Mesothelial cell of epicardium (in vitro differentiated cells): ENCODE data around the gene SMIM24. TPM values are rescaled to one million over a fixed set of nuclear protein-coding genes. Genes with fewer than 3 reads are reported as not detected.

Experiments
- DNase-seq, 2 experiments: peaks; one replicate each; pipeline ENCODE4 v3.0.0; 2021; ENCODE audit warnings: low spot score in 2 of 2; ENCODE audit not compliant: unreplicated experiment in 2 of 2
- H3K27ac Mint-ChIP-seq: 2 replicates; pipeline ENCODE4 v1.8.0; 2021; ENCODE audit warnings: mixed read lengths
- H3K27me3 Mint-ChIP-seq: 2 replicates; pipeline ENCODE4 v1.8.0; 2021; ENCODE audit warnings: low read depth, mixed read lengths
- H3K36me3 Mint-ChIP-seq: 2 replicates; pipeline ENCODE4 v1.8.0; 2021; ENCODE audit warnings: mixed read lengths
- H3K4me1 Mint-ChIP-seq: 2 replicates; pipeline ENCODE4 v1.8.0; 2021; ENCODE audit warnings: mixed read lengths
- H3K4me3 Mint-ChIP-seq: 2 replicates; pipeline ENCODE4 v1.8.0; 2021; ENCODE audit warnings: mild to moderate bottlenecking, moderate library complexity, mixed read lengths
- H3K9me3 Mint-ChIP-seq: 2 replicates; pipeline ENCODE4 v1.8.0; 2021; ENCODE audit warnings: mixed read lengths
- CTCF ChIP-seq: fragments of 200-600 bp; sonication (generic); IDR thresholded peaks from one replicate; pipeline ENCODE4 v1.5.0; 2021; ENCODE audit warnings: antibody characterized with exemption; ENCODE audit not compliant: unreplicated experiment
- total RNA-seq: library from RNA; stranded (reverse); gene quantifications from 3 replicates; pipeline ENCODE4 v1.2.1, GENCODE V29; 2021

The SMIM24 gene
- total RNA-seq, 1 donor from 2014 or later: 0.60 TPM

- TF ChIP-seq CTCF: no peak
- Mint-ChIP-seq H3K36me3 (peaks cover 27% of the 10 kb centered on the region), H3K4me1 (peaks cover 3% of the 10 kb centered on the region), H3K4me3 (no peak overlapping the region), H3K9me3 (peaks cover 4% of the 10 kb centered on the region), H3K27me3 (no peaks in the 10 kb centered on the region), H3K27ac (no peak overlapping the region)
- DNase-seq: no peak
Measured at GRCh38 chr19:3494559-3494958, 14.2 kb upstream of the SMIM24 start.

- Mint-ChIP-seq H3K36me3 (peaks cover 25% of the 10 kb centered on the region), H3K4me1 (peaks cover under 1% of the 10 kb centered on the region), H3K4me3 (no peak overlapping the region), H3K9me3 (peaks cover 4% of the 10 kb centered on the region), H3K27me3 (no peaks in the 10 kb centered on the region), H3K27ac (peak overlapping the region; percentile 30)
- no peak for TF ChIP-seq CTCF
- DNase-seq: peak in 1 of 2 experiments; percentile 53
Measured at GRCh38 chr19:3494051-3494450, 13.7 kb upstream of the SMIM24 start.

GRCh38 chr19:3493651-3494050 lies 13.3 kb upstream of the SMIM24 start:
- Mint-ChIP-seq H3K27me3 (no peaks in the 10 kb centered on the region), H3K9me3 (peaks cover 4% of the 10 kb centered on the region), H3K4me3 (no peak overlapping the region), H3K27ac (peak overlapping the region; percentile 50), H3K36me3 (peaks cover 24% of the 10 kb centered on the region), H3K4me1 (no peaks in the 10 kb centered on the region)
- no peak for TF ChIP-seq CTCF
- DNase-seq: no peak

GRCh38 chr19:3492919-3493318 lies 12.6 kb upstream of the SMIM24 start:
- Mint-ChIP-seq H3K4me1 (no peaks in the 10 kb centered on the region), H3K36me3 (peaks cover 25% of the 10 kb centered on the region), H3K4me3 (no peak overlapping the region), H3K27ac (no peak overlapping the region), H3K27me3 (no peaks in the 10 kb centered on the region), H3K9me3 (peaks cover 2% of the 10 kb centered on the region)
- no peak for TF ChIP-seq CTCF
- DNase-seq: no peak

GRCh38 chr19:3492131-3492839 lies 12.0 kb upstream of the SMIM24 start:
- Mint-ChIP-seq H3K9me3 (no peaks in the 10 kb centered on the region), H3K4me1 (no peaks in the 10 kb centered on the region), H3K36me3 (peaks cover 22% of the 10 kb centered on the region), H3K27me3 (no peaks in the 10 kb centered on the region), H3K27ac (no peak overlapping the region), H3K4me3 (no peak overlapping the region)
- no peak for TF ChIP-seq CTCF
- no peak for DNase-seq
